ENCODE data around the gene GXYLT2. TPM values are rescaled to one million over a fixed set of nuclear protein-coding genes. Genes with fewer than 3 reads are reported as not detected.

Gene GXYLT2
- total and polyA plus RNA-seq, 2 of the 13 experiments (the other 11 are each of a cell fraction or from before 2014, with no cell fraction given): 4.3 to 6.9 TPM

GRCh38 chr3:72889310-72890165 lies 1.7 kb downstream of the GXYLT2 start (continued):
- TF ChIP-seq ZNF292 (CRISPR knock-in tag; IDR thresholded peaks at IDR 0.05; ENCODE audit: borderline replicate concordance, low read depth): no peak
- 0 out of 4 replicates have a peak, but pooled peaks of 1 of the 2 experiments have one; percentile 1 for TF ChIP-seq NR2F1 (CRISPR knock-in tag; IDR thresholded peaks at IDR 0.05)
- TF ChIP-seq ZFP91 (CRISPR knock-in tag; IDR thresholded peaks at IDR 0.05; ENCODE audit: borderline replicate concordance): peak; percentile 28; the same call in 1 of the 2 replicates
- 0 out of 2 replicates have a peak, but pooled peaks have one; percentile 0 for TF ChIP-seq KAT8 (CRISPR knock-in tag; IDR thresholded peaks at IDR 0.05)
- peak; percentile 2; the same call in 1 of the 2 replicates for TF ChIP-seq SAP130 (CRISPR knock-in tag; IDR thresholded peaks at IDR 0.05; ENCODE audit: low read depth)
- no peak for TF ChIP-seq ZNF574 (CRISPR knock-in tag; IDR thresholded peaks at IDR 0.05)
- TF ChIP-seq CEBPB (IDR thresholded peaks at IDR 0.05; ENCODE audit: borderline replicate concordance, low read depth, low read length): no peak

All from HepG2 (cell line).